ENCODE results near the gene RPS25.
"Not testable (repeated sequence)": the region's sequence is repeated elsewhere in the genome, so short reads cannot be mapped to it uniquely, and the experiment has no call there.

RPS25 gene

DNA sequence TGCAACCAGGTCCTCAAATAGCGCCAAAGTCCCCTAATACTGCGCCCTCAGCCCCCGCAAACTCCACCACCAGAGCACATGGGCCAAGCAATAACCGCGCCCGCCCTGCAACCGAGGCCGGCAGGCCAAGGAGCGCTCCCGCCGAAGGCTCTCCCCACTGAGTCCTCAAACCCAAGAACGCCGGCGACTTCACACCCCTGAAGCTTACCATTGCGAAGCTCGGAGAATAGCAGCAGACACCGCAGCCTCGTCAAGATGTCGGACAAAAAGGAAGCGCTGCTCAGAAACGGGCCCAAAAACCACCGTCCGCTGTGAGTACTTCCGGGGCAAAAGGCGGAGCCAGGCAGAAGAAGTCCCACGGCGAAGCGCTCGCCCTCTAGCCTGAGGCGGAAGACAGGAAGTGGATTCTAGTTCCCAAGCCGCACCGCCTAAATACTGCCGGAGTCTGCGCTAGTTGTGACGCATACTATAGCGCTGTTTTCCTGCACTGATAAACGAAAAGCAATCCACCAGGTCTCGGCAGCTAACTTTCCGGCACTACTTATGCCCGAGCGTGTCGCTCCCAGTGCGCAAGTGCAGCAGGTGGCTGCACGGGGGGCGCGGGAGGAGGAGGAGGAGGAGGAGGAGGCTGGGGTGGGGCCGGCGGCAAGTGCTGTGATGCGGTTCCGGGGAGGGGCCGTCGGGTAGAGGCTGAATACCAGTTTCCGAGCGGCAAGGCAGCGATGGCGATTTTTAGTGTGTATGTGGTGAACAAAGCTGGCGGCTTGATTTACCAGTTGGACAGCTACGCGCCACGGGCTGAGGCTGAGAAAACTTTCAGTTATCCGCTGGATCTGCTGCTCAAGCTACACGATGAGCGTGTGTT, at the start of gene RPS25, which contains the start of gene TRAPPC4:
TSS of gene RPS25 (minus strand) at position 270 of the 865 bp plus-strand sequence. CDS start at position 211, 59 bp downstream.
TSS of gene TRAPPC4 (plus strand) at position 693 of the 865 bp plus-strand sequence. CDS start at position 723, 30 bp downstream.
- Mint-ChIP-seq H3K4me3 (peak within 1 kb of the TSS; percentile 99 to 100 (median 99)), H3K36me3 (ENCODE audit: low read depth) (peaks cover 61% of the 10 kb centered on the region), H3K27ac (peak within 1 kb of the TSS; percentile 96 to 100 (median 99)), H3K9me3 (no peaks in the 10 kb centered on the region), H3K27me3 (ENCODE audit: low read depth) (no peaks in the 10 kb centered on the region), H3K4me1 (peaks cover 22% of the 10 kb centered on the region)
- no peak for TF ChIP-seq CTCF (IDR thresholded peaks at IDR 0.05; ENCODE audit: unreplicated experiment in 3 of 3)

DNA sequence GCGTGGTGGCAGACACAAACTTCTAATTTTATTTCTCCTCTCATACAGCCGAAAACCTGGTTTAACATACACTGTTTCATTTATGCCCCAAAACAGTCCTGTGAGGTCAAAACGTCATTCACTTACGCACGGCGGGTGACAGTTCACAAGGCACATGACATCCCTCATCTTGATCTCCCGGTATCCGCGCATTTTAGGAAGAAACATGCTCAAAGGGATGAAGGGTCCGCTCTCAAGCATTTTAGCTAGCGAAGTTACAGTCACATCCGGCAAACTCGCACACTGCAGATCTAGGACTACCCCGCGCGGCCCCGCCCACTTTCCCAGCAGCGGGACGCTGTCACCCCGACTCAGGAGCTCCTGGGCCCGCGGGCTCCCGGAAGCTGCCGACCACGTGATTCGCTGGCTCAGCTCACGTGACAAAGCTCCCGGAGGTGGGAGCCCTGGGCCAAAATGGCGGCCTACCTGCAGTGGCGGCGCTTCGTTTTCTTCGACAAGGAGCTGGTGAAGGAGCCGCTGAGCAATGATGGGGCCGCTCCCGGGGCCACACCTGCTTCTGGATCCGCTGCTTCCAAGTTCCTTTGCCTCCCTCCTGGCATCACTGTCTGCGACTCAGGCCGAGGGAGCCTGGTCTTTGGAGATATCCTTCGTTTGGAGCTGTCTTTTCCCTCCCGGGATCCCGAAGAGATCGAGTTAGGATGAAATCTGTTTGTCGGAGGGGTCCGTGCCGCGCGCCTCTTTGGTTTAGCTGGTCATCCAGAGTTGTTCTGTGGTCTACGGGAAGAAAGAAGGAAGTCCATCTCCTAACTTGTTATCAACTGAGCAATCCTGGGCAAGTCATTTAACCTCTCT, 49.5 kb upstream of the RPS25 start, which contains the start of gene VPS11:
TSS of gene VPS11 (plus strand) at position 448 of the 852 bp plus-strand sequence. CDS start at position 454, 6 bp downstream.
- Mint-ChIP-seq H3K36me3 (ENCODE audit: low read depth) (peaks cover 22% of the 10 kb centered on the region), H3K27me3 (ENCODE audit: low read depth) (no peaks in the 10 kb centered on the region), H3K4me1 (peaks cover 25% of the 10 kb centered on the region), H3K9me3 (no peaks in the 10 kb centered on the region), H3K27ac (peak within 1 kb of the TSS; percentile 77 to 95 (median 92)), H3K4me3 (peak within 1 kb of the TSS; percentile 90 to 99 (median 99))
- TF ChIP-seq CTCF (IDR thresholded peaks at IDR 0.05; ENCODE audit: unreplicated experiment in 3 of 3) = no peak

DNA sequence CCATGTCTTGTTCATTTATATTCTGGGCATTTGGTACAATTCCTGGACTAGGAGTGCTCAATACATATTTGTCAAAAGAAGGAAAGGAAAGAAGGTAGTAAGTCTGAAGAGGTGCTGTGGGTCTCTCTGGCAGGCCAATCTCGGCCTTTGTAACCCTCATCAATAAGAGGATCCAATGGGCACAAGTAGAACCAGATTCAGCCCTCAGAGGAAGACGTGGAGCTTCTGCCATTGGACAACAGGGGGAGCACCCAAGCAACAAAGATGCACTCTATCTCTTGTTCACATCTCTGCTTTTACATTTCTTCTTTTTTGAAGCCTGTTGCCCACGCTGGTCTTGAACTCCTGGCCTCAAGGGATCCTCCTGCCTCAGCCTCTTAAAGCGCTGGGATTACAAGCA, 47.2 kb upstream of the RPS25 start:
- Mint-ChIP-seq H3K27me3 (ENCODE audit: low read depth) (no peaks in the 10 kb centered on the region), H3K36me3 (ENCODE audit: low read depth) (peaks cover 11% of the 10 kb centered on the region), H3K4me1 (peaks cover 30% of the 10 kb centered on the region), H3K9me3 (no peaks in the 10 kb centered on the region), H3K27ac (no peak overlapping the region), H3K4me3 (peak overlapping the region; percentile 8 to 79 (median 74))
- TF ChIP-seq CTCF (IDR thresholded peaks at IDR 0.05; ENCODE audit: unreplicated experiment in 3 of 3) = peak in 1 of 3 experiments; percentile 27

DNA sequence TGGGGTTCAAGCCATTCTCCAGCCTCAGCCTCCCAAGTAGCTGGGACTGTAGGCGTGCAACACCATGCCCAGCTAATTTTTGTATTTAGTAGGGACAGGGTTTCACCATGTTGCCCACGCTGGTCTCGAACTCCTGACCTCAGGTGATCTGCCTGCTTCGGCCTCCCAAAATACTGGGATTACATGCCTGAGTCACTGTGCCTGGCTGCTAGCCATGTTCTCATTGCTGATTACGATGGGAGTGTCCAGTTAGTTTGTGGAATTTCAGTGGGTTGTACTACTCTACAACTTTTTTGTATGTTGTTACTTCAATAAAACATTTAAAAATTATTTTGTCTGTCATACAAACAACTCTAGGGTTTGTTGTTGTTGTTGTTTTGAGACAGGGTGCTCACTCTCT, 44.6 kb upstream of the RPS25 start:
- Mint-ChIP-seq H3K36me3 (ENCODE audit: low read depth) (no peaks in the 10 kb centered on the region), H3K27me3 (ENCODE audit: low read depth) (no peaks in the 10 kb centered on the region), H3K27ac (no peak overlapping the region), H3K4me1 (peaks cover 29% of the 10 kb centered on the region), H3K9me3 (no peaks in the 10 kb centered on the region), H3K4me3 (no peak overlapping the region)
- TF ChIP-seq CTCF (IDR thresholded peaks at IDR 0.05; ENCODE audit: unreplicated experiment in 3 of 3) = no peak

- no peaks in the 10 kb centered on the region for H3K36me3 Mint-ChIP-seq (ENCODE audit: low read depth)
- H3K9me3 Mint-ChIP-seq = no peaks in the 10 kb centered on the region
- H3K27me3 Mint-ChIP-seq (ENCODE audit: low read depth) = no peaks in the 10 kb centered on the region
- no peak overlapping the region for H3K4me3 Mint-ChIP-seq
- peaks cover 26% of the 10 kb centered on the region for H3K4me1 Mint-ChIP-seq
- no peak for TF ChIP-seq CTCF (IDR thresholded peaks at IDR 0.05; ENCODE audit: unreplicated experiment in 3 of 3)
- no peak overlapping the region for H3K27ac Mint-ChIP-seq
These were observed 43.1 kb upstream of the RPS25 start for GRCh38 chr11:119061256-119061655.

DNA sequence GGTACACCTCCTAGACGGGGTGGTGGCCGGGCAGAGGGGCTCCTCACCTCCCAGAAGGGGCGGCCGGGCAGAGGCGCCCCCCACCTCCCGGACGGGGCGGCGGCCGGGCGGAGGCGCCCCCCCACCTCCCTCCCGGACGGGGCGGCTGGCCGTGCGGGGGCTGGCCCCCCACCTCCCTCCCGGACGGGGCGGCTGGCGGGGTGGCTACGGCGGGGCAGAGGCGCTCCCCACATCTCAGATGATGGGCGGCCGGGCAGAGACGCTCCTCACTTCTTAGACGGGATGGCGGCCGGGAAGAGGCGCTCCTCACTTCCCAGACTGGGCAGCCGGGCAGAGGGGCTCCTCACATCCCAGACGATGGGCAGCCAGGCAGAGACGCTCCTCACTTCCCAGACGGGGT, 41.0 kb upstream of the RPS25 start:
- not testable (repeated sequence) for H3K27ac Mint-ChIP-seq; H3K9me3 Mint-ChIP-seq; H3K27me3 Mint-ChIP-seq (ENCODE audit: low read depth)
- Mint-ChIP-seq H3K4me1 (peaks cover 24% of the 10 kb centered on the region), H3K36me3 (ENCODE audit: low read depth) (peaks cover 17% of the 10 kb centered on the region), H3K4me3 (peak overlapping the region in 1 of 3 experiments; percentile 61)

Measured in nephron (organoid).